GM21381 (cell line): Measurements from ENCODE around the gene HES6.
A peak's percentile ranks its signal among the peaks of the same experiment; 100 is the strongest.

Experiments used
- ATAC-seq: cut with Tn5 transposase; IDR thresholded peaks from one replicate; pipeline ENCODE4 v1.9.1; 2021; ENCODE audit warnings: mild to moderate bottlenecking, moderate library complexity; ENCODE audit not compliant: unreplicated experiment

HES6 gene

GRCh38 chr2:238256111-238256510 is 16.3 kb upstream of the HES6 start:
- ATAC-seq, result no peak

- ATAC-seq, result no peak
Observed at GRCh38 chr2:238255636-238256035, 15.8 kb upstream of the HES6 start.

DNA sequence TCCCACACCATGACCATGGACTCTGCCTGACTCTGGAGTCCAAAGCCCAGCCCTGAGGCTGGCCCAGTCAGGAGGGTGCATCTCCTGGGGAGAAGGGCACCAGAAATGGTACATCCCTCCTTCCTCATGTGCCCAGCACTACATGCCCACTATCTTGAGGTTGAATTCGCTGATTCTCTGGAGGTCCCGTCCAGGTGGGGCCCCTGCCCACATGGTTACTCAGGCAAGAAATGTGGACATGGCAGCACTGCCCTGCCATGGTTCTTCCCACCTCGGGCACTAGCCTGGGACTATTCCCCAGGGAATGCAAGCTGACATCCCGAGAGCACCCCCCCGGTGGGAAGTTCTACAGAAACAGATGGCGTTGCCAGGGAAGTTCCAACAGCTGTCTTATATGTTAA is 15.3 kb upstream of the HES6 start:
- ATAC-seq, result no peak

- no peak for ATAC-seq
Observed at GRCh38 chr2:238254095-238254723, 14.4 kb upstream of the HES6 start.

DNA sequence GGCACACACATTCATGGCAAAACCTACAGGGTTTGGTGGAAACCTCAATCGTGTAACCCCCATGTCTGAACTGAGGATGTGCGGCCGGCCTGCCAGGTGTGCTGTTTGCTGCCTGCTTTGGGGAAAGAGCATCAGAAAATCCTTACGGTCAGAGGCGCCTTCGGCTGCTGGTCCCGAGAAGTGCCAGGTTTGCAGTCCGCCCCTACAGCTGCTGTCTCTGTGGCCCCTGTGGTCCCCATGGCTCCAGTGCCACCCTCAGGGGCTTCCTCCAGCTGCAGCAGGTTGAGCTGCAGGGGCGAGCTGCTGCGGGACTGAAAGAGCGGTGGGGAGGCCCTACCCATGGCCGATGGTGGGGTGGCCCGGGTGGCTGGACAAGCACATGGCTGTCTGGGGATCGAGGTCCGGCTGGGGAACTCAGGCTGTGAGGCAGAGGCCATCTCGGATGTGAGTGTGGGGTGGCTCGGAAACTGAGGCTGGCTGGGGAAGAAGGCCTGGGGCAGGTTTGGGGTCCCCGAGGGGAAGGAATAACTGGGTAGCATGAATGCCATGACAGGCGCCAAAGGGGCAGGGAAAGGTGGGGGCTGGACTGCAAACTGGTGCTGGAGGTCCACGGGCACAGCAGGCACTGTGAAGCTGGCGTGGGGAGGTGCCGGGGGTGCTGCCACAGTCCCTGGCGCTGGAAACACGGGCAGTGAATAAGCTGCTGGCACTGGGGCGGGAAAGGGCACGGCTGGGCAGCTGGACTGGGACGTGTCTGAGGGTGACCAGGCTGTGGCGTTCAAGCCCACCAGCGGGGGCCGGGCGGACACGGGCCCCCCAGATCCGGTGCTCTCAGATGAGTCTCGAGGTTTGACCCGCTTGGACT is 13.2 kb upstream of the HES6 start:
- no peak for ATAC-seq

DNA sequence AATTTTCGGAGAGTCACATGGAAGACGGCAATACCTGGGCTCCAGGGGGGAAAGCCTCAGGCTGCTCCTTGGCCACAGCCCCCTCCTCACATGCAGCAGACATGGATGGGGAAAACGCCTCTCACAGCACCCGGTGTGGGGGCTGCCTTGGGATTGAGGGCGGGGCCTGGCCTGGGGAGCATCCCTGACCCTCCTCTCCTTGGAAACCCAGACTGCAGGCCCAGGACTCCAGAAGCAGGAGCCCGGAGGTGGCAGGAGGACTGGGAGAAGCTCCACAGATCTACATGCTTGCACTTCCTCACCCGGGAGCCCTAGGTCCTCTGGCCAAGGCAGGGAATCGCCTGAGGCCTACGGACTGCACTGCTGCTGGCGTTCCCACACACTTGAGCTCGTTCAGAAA is 12.1 kb upstream of the HES6 start:
- no peak for ATAC-seq

DNA sequence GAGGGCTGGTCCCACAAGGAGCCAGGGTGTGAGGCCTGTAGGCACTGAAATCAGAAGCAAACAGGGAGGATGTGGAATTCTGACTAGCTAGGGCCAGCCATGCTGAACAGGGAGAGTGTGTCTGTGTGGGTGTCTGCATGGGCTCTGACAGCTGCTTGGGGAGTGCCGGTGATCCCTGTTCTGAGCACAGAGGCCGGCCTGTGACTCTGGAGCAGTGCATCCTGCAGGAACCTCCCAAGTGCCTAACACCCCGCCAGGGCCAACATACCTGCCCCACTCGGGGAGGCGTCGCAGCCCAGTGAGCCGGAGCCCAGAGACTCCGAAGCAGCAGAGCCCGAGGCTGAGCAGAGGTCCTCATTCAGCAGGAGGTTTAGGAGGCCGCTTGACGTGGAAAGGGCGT is 11.5 kb upstream of the HES6 start:
- no peak for ATAC-seq

GRCh38 chr2:238250896-238251295 is 11.1 kb upstream of the HES6 start:
- no peak for ATAC-seq

GRCh38 chr2:238247841-238248453 is 8.1 kb upstream of the HES6 start:
- ATAC-seq, result no peak

DNA sequence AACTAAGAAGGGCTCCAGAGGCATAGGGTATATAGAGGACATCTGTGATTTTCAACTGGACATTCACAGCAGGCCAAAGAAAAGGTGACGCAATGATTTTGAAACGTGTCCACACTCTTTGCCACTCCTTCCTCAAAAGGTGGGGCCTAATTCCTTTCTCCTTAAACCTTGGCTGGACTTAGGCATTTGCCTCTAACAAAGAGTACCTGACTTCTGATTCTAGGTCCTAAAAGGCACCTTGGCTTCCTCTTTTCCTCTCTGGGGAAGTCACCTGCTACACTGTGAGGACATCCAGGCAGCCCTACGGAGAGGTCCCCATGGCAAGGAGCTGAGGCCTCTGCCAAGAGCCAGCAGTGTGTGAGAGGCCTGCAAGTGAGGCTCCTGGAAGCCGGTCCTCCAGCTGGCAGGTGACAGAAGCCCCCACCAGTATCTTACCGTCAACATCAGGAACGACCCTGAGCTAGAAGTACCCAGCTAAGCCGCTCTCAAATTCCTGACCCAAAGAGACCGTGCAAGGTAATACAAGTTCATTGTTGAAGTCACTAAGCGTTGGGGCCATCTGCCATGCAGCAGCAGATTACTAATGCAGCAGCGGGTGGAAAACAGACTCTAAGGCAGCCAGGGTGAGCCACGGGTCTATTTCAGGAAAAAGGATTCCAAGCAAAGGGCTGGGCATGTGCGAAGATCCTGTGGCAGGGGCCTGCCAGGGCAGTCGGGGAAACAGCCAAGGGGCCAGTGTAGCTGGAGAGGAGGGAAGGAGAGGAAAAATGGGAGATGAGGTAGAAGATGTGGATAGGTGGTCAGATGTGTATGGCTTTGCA is 7.4 kb upstream of the HES6 start:
- ATAC-seq, result no peak

GRCh38 chr2:238244151-238244550 is 4.3 kb upstream of the HES6 start:
- ATAC-seq, result no peak

DNA sequence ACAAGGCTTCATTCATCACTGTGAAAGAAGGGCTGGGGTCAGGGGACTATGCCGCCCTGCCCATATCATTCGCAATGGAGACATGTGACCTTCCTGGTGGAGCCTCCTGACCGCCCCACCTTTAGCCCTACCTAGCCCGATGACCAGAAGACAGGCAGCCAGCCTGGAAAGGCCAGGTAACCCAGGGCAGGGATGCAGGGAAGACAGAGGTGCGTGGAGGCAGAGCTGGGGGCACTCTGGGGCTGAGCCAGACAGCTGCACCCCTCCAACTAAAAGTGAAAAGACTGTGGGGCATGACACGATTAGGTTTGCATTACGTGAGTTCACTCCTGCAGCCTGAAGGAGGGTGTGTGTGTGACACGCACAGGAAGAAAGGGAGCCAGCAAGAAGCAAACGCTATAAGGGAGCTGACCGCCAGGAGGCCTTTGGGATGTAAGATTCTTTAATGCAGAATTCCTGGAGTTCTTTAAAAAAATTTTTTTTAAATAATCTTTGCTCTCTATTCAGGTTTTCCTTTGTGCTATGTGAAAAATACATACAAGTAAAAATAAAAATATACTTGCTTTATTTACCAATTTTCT is 3.7 kb upstream of the HES6 start:
- no peak for ATAC-seq

DNA sequence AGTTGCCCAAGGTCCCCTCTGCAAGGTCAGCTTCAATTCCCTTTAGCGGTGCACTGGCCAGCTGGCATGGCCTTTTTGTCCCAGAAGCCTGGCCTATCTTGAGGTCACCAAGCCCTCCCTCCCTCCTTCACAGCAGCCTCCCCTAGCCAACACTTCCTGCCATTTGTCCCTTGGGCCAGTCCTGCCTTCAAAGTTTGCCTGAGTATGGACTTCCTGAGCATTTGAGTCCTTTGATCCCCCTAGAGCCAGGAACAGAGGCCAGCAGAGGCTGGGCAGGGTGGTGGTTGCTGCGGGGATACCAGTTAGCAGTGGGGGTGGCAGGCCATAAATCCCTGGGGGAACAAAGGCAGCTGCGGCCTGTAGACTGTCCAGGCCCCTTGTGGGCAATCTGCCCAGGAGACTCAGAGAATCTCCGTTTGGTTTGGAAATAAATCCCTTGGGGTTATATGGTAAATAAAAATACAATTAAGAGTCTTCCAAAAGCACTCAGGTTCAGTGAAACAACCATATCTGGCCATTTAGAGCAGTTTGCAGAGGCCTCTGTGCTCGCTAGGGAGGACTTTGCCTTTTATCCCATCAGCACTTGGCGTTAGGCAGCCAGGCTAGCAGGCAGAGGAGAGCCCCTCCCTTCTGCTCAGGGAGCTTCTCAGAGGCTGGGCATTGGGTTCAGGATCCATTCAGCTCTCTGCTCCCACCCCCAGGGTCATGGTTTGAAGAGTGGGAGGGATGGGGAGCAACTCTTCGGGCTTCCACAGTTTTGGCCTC is 3.1 kb upstream of the HES6 start:
- ATAC-seq, result no peak

DNA sequence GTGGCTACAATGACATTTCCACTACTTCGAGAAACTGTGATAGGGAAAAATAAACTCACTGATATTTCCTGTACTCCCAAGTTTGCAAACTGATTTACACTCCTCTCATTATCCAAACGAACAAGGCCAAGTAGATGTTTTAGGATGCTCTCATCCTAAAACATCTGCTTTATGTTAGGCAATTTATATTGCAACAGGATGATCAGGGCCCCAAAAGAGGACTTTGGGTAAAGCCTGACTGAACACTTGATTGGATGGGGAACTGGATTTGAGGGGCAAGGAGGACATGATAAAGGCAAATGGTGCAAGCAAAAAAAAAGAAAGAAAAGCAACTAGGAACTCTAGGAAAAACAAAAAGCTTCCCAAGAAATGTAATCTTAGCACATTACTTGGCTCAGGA is 2.1 kb upstream of the HES6 start:
- no peak for ATAC-seq

- ATAC-seq, result no peak
Observed at GRCh38 chr2:238240757-238241711, 1.2 kb upstream of the HES6 start.

GRCh38 chr2:238239543-238239862 is 335 bp downstream of the HES6 start:
- no peak for ATAC-seq

- ATAC-seq, result peak; percentile 7
Observed at GRCh38 chr2:238238766-238239542, 884 bp downstream of the HES6 start.

GRCh38 chr2:238238311-238238765 is 1.5 kb downstream of the HES6 start:
- no peak for ATAC-seq
